ENCODE data around the gene ALDOA. TPM values are rescaled to one million over a fixed set of nuclear protein-coding genes. Genes with fewer than 3 reads are reported as not detected.

Gene ALDOA
- total and polyA plus RNA-seq, 9 of the 15 experiments (the other 6 are each of a cell fraction or from before 2014, with no cell fraction given) = 311 to 2,224 (median 1,293) TPM

DNA sequence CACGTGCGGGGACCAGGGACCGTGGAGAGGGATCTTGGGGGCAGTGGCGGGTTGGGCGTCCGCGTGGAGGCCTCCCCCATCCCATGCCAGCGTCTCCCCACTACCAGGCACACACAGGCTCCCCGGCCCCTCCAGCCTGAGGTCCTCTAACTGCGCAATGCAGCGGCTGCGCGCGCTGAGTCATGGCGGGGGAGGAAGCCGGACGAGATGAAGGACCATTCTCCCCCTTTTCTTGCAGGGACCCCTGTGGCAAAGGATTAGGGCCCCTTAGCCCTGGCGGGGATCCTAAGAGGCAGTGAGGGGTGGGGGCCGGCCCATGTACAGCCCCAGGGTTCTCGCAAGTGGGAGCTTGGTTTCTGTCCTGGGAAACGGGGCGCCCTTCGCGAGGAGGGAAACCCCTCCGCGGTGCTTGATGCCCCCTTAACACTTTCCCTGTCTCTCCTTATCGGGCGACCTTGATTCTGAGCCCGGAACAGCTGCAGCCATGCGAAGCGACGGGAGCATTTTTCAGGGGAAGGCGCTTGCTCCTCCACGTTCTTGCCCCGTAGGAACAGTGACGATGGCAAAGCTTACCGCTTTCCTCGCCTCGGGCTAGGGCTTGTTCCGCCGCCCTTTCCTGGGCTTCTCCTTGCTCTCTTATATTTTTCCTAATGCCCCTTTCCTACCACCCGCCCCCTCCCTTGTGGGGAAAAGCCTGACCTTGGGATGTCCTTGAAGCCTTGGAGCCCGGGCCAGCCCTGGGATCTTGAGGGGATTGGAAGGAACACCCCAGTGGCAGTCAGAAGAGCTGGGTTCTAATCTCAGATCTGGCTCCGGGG is 592 bp downstream of the ALDOA start (continued):
- TF ChIP-seq ZNF740 (CRISPR knock-in tag; IDR thresholded peaks at IDR 0.05) = peak; percentile 56; the same call in 1 of the 2 replicates
- TF ChIP-seq ZNF740 (tag; IDR thresholded peaks at IDR 0.05) = no peak
- peak; percentile 77 for TF ChIP-seq SMARCE1 (IDR thresholded peaks at IDR 0.05)
- 0 out of 2 replicates have a peak, but pooled peaks have one; percentile 59 for TF ChIP-seq SMARCC2 (IDR thresholded peaks at IDR 0.05; ENCODE audit: low read depth)
- no peak for TF ChIP-seq MEF2A (IDR thresholded peaks at IDR 0.05; ENCODE audit: control insufficient read depth, low read depth, low read length)
- TF ChIP-seq PTTG1 (tag; IDR thresholded peaks at IDR 0.05; ENCODE audit: low read depth) = no peak
- no peak for TF ChIP-seq KLF10 (CRISPR knock-in tag; IDR thresholded peaks at IDR 0.05)
- no peak for TF ChIP-seq MCM5 (IDR thresholded peaks at IDR 0.05; ENCODE audit: low read depth)
- peak; percentile 46 for TF ChIP-seq ARID1B (IDR thresholded peaks at IDR 0.05)
- TF ChIP-seq HNRNPL (IDR thresholded peaks at IDR 0.05; ENCODE audit: low read depth, low read length) = peak; percentile 14; the same call in 1 of the 2 replicates
- TF ChIP-seq POLR2B (IDR thresholded peaks at IDR 0.05; ENCODE audit: low read depth, partially characterized antibody) = peak; percentile 2
- 0 out of 2 replicates have a peak, but pooled peaks have one; percentile 5 for TF ChIP-seq RBM14 (IDR thresholded peaks at IDR 0.05; ENCODE audit: borderline replicate concordance, insufficient read depth, low read depth, low read length)
- peak; percentile 17 for TF ChIP-seq KDM5B (IDR thresholded peaks at IDR 0.05; ENCODE audit: insufficient replicate concordance, low read depth, low read length)
- TF ChIP-seq ZNF830 (CRISPR knock-in tag; IDR thresholded peaks at IDR 0.05) = 0 out of 2 replicates have a peak, but pooled peaks have one; percentile 39
- TF ChIP-seq SMARCA5 (IDR thresholded peaks at IDR 0.05) = 0 out of 2 replicates have a peak, but pooled peaks have one; percentile 36
- TF ChIP-seq HNRNPLL (IDR thresholded peaks at IDR 0.05; ENCODE audit: low read depth, low read length, poor library complexity, severe bottlenecking) = peak; percentile 73
- peak; percentile 92; the same call in 1 of the 2 replicates for TF ChIP-seq NKRF (IDR thresholded peaks at IDR 0.05; ENCODE audit: borderline replicate concordance)
- TF ChIP-seq MEF2D (tag; conservative IDR thresholded peaks at IDR 0.05; ENCODE audit: low read depth) = no peak
- TF ChIP-seq FOXA3 (CRISPR knock-in tag; conservative IDR thresholded peaks at IDR 0.05 in 1 of 2, IDR thresholded peaks at IDR 0.05 in 1 of 2) = no peak
- TF ChIP-seq NFRKB (IDR thresholded peaks at IDR 0.05; ENCODE audit: low read depth) = peak; percentile 29; the same call in 1 of the 2 replicates
- TF ChIP-seq UBTF (IDR thresholded peaks at IDR 0.05; ENCODE audit: borderline replicate concordance in 1 of 2, low read depth in 2 of 2, low read length in 2 of 2) = 0 out of 4 replicates have a peak, but pooled peaks of 1 of the 2 experiments have one; percentile 25
- TF ChIP-seq MAFK (IDR thresholded peaks at IDR 0.05; ENCODE audit: low read length) = 0 out of 2 replicates have a peak, but pooled peaks have one; percentile 16
- no peak for TF ChIP-seq ZNF507 (tag; conservative IDR thresholded peaks at IDR 0.05)

Data from K562 (cell line).